Osteoblast (primary cell): Measurements from ENCODE around the gene APBB1IP. TPM values are rescaled to one million over a fixed set of nuclear protein-coding genes. Genes with fewer than 3 reads are reported as not detected.

Experiments used
- DNase-seq: peaks from one replicate; pipeline ENCODE4 v3.0.0; 2011; ENCODE audit warnings: low spot score, mixed read lengths; ENCODE audit not compliant: insufficient read length; ENCODE audit errors: missing footprints
- H2AFZ ChIP-seq: 2 replicates; pipeline ENCODE4 v1.6.0; 2011; ENCODE audit warnings: mild to moderate bottlenecking, low read length
- H3K27ac ChIP-seq: 2 replicates; pipeline ENCODE4 v1.5.1; 2011; ENCODE audit warnings: mild to moderate bottlenecking, low read depth, low read length, moderate library complexity
- H3K27me3 ChIP-seq: 2 replicates; pipeline ENCODE4 v1.6.0; 2012; ENCODE audit warnings: mild to moderate bottlenecking, control low read depth, inconsistent platforms, low read length, moderate library complexity; ENCODE audit not compliant: insufficient read depth
- H3K36me3 ChIP-seq: 2 replicates; pipeline ENCODE4 v1.5.1; 2011; ENCODE audit warnings: mild to moderate bottlenecking, low read length, control low read depth, moderate library complexity; ENCODE audit not compliant: insufficient read depth
- H3K4me1 ChIP-seq: 2 replicates; pipeline ENCODE4 v1.5.1; 2011; ENCODE audit warnings: mild to moderate bottlenecking, low read length, control low read depth, moderate library complexity; ENCODE audit not compliant: insufficient read depth
- H3K4me2 ChIP-seq: 2 replicates; pipeline ENCODE4 v1.6.0; 2011; ENCODE audit warnings: mild to moderate bottlenecking, low read length; ENCODE audit not compliant: insufficient read depth
- H3K4me3 ChIP-seq: fragments of 200-600 bp; sonication (generic); 3 replicates; pipeline ENCODE4 v1.5.1; 2012; ENCODE audit warnings: mild to moderate bottlenecking, low read length, inconsistent platforms; ENCODE audit not compliant: insufficient read depth
- H3K79me2 ChIP-seq: 2 replicates; pipeline ENCODE4 v1.6.0; 2012; ENCODE audit warnings: mild to moderate bottlenecking, low read length, control low read depth, inconsistent platforms; ENCODE audit not compliant: insufficient read depth
- H3K9me3 ChIP-seq: 2 replicates; pipeline ENCODE4 v1.5.1; 2011; ENCODE audit warnings: low read depth, low read length, control low read depth
- H4K20me1 ChIP-seq: 2 replicates; pipeline ENCODE4 v1.6.0; 2012; ENCODE audit warnings: mild to moderate bottlenecking, low read length, control low read depth; ENCODE audit not compliant: insufficient read depth
- total RNA-seq: library from RNA; depleted of rRNA; stranded (reverse); fragments of >200 nt; gene quantifications from 2 replicates; pipeline ENCODE4 v1.2.3, GENCODE V29; 2012
- TF ChIP-seq, protein P1 (sequence below): IDR thresholded peaks from 2 replicates; pipeline ENCODE4 v1.5.1; 2011; ENCODE audit warnings: mild to moderate bottlenecking, low read depth, low read length, moderate library complexity; ENCODE audit errors: extremely low read depth

The APBB1IP gene
- total RNA-seq, 1 donor = 14.8 TPM

- H4K20me1 ChIP-seq = no peaks in the 10 kb centered on the region
- DNase-seq = no peak
- H2AFZ ChIP-seq = no peak overlapping the region
- no peaks in the 10 kb centered on the region for H3K4me1 ChIP-seq
- H3K36me3 ChIP-seq = no peaks in the 10 kb centered on the region
- no peak overlapping the region for H3K4me2 ChIP-seq
- TF ChIP-seq, protein P1, sequence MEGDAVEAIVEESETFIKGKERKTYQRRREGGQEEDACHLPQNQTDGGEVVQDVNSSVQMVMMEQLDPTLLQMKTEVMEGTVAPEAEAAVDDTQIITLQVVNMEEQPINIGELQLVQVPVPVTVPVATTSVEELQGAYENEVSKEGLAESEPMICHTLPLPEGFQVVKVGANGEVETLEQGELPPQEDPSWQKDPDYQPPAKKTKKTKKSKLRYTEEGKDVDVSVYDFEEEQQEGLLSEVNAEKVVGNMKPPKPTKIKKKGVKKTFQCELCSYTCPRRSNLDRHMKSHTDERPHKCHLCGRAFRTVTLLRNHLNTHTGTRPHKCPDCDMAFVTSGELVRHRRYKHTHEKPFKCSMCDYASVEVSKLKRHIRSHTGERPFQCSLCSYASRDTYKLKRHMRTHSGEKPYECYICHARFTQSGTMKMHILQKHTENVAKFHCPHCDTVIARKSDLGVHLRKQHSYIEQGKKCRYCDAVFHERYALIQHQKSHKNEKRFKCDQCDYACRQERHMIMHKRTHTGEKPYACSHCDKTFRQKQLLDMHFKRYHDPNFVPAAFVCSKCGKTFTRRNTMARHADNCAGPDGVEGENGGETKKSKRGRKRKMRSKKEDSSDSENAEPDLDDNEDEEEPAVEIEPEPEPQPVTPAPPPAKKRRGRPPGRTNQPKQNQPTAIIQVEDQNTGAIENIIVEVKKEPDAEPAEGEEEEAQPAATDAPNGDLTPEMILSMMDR = no peak
- H3K9me3 ChIP-seq = no peaks in the 10 kb centered on the region
- no peak overlapping the region for H3K4me3 ChIP-seq
- H3K27me3 ChIP-seq = no peaks in the 10 kb centered on the region
- no peaks in the 10 kb centered on the region for H3K79me2 ChIP-seq
- H3K27ac ChIP-seq = no peak overlapping the region
Measured at GRCh38 chr10:26477501-26477900, 39.4 kb downstream of the APBB1IP start.

DNA sequence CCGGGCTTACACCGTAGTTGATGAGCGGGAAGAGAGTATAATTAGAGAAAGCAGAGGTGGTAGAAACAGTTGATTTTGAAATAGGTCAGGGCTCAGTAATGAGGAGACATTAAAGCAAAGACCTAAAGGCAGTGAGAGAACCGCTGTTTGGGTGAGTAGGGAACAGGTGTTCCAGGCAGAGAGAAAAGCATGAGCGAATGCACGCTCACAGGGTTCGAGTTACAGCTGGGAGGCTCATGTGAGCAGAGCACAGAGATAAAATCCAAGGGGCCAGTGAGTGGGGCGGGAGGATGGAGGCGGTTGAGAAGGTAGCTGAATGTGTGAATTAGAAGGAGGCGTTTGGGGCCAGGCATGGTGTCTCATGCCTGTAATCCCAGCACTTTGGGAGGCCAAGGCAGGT lies 39.9 kb downstream of the APBB1IP start:
- Histone ChIP-seq H3K9me3 (no peaks in the 10 kb centered on the region), H4K20me1 (no peaks in the 10 kb centered on the region), H3K4me1 (no peaks in the 10 kb centered on the region), H2AFZ (no peak overlapping the region), H3K79me2 (no peaks in the 10 kb centered on the region), H3K27me3 (no peaks in the 10 kb centered on the region), H3K4me3 (no peak overlapping the region), H3K27ac (no peak overlapping the region), H3K36me3 (no peaks in the 10 kb centered on the region), H3K4me2 (no peak overlapping the region)
- TF ChIP-seq, protein P1 = no peak
- no peak for DNase-seq

DNA sequence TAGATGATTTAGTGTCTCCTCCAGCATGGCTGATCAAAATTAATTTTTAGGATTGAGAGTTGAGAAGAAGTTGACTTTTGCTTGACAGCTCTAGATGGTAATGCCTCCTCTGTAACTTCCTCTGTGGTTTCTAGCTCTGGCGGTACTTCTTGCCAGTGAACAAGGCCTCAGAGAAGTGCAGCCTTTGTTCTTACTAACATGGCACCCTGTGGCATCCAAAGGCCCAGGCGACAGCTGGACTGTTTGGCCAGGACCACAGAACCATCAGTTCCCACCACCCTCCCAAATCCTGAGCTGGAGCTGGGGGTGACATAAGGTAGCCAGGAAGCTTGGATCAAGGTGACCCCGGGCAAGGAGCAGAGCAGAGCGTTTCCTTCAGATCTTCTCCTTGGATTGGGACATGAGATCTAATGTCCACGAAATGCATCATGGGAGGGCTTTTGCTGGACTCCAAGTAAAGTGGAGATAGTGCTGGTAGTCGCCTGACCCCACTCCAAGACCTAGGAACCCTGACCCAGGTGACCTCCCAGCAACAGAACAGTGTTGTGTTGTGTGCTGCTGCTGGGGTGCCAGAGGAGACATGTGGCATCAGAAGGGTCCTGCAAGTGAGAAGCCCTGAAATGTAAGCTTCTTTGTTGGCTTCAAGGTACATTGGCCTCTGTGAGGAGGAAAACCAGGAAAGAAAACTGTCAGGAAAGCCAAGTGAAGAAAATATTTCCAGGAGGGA lies 41.8 kb downstream of the APBB1IP start:
- no peaks in the 10 kb centered on the region for H3K27me3 ChIP-seq
- no peaks in the 10 kb centered on the region for H3K9me3 ChIP-seq
- H3K4me1 ChIP-seq = peaks cover 3% of the 10 kb centered on the region
- no peak overlapping the region for H3K4me2 ChIP-seq
- no peak overlapping the region for H3K4me3 ChIP-seq
- no peak overlapping the region for H2AFZ ChIP-seq
- H3K36me3 ChIP-seq = no peaks in the 10 kb centered on the region
- DNase-seq = no peak
- no peak overlapping the region for H3K27ac ChIP-seq
- TF ChIP-seq, protein P1 = no peak
- no peaks in the 10 kb centered on the region for H4K20me1 ChIP-seq
- no peaks in the 10 kb centered on the region for H3K79me2 ChIP-seq

- no peak for DNase-seq
- no peaks in the 10 kb centered on the region for H3K27me3 ChIP-seq
- H2AFZ ChIP-seq = no peak overlapping the region
- H3K4me2 ChIP-seq = no peak overlapping the region
- no peak overlapping the region for H3K4me3 ChIP-seq
- no peaks in the 10 kb centered on the region for H4K20me1 ChIP-seq
- H3K9me3 ChIP-seq = no peaks in the 10 kb centered on the region
- peaks cover 11% of the 10 kb centered on the region for H3K4me1 ChIP-seq
- TF ChIP-seq, protein P1 = no peak
- no peak overlapping the region for H3K27ac ChIP-seq
- no peaks in the 10 kb centered on the region for H3K79me2 ChIP-seq
- H3K36me3 ChIP-seq = no peaks in the 10 kb centered on the region
Measured at GRCh38 chr10:26481315-26481692, 43.2 kb downstream of the APBB1IP start.
